ENCODE data around the gene SPART.
A peak's percentile ranks its signal among the peaks of the same experiment; 100 is the strongest.

The SPART gene, protein sequence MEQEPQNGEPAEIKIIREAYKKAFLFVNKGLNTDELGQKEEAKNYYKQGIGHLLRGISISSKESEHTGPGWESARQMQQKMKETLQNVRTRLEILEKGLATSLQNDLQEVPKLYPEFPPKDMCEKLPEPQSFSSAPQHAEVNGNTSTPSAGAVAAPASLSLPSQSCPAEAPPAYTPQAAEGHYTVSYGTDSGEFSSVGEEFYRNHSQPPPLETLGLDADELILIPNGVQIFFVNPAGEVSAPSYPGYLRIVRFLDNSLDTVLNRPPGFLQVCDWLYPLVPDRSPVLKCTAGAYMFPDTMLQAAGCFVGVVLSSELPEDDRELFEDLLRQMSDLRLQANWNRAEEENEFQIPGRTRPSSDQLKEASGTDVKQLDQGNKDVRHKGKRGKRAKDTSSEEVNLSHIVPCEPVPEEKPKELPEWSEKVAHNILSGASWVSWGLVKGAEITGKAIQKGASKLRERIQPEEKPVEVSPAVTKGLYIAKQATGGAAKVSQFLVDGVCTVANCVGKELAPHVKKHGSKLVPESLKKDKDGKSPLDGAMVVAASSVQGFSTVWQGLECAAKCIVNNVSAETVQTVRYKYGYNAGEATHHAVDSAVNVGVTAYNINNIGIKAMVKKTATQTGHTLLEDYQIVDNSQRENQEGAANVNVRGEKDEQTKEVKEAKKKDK

DNA sequence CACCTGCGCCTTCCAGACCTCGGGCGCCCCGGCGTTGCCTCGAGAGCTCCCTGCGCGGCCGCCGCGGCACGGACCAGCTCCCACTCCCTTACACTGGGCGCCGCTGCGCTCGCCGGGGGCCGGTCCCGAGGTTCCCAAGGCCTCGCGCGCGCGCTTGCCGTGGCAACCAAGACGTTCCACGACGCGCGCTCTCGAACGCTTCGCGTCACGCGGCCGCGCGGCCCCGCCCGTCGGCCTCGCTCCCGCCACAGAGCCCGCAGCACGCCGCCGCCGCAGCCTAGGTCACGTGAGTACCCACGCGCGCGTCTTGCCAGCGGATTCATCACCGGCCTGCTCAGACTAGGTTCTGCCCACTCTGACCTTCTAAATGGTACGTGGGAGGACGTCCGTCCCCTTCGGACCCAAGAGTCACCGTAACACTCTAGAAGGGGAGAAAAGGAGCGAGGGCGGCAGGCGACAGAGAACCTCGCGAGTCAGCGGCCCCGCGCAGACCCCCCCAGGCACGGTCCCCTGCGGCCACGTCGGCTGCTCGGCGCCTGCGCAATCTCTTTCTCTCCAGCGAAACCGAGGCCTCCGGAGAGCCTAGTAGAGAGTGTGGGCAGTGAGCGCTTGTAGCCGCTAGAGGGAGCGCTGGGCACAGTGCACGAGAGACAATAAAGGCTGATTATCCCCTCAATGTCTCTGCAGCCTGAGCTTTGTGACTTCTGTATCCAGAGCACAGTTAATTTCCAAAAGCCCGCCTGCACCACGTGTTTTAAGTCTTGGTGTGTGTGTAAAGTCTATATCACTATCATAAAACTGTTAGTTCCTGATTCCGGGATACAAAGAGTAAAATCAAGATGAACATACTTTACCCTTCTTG lies at the start of gene SPART:
TSS of gene SPART (minus strand) at position 173 of the 862 bp plus-strand sequence. CDS start 10,564 bp downstream, outside the sequence.
- DNase-seq, result peak; percentile 87 to 89

DNA sequence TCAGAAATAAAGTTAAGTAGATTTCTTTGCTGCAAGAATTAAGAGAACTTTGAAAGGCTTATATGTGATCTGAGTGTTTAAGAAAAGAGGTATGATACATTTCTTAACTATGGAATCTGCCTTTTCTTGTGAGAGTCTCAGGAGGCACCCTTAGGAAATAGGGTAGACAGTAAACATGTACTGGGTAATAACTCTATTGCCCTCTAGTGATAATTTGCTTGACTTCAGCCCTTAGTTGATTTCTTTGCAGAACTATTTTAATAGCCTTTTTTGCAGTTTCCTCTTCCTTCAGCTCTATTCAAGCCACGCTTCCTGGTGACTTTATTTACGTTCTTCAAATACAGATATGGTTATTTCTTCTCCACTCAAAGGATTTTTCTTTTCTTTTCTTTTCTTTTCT lies 49.1 kb upstream of the SPART start:
- DNase-seq, result no peak

DNA sequence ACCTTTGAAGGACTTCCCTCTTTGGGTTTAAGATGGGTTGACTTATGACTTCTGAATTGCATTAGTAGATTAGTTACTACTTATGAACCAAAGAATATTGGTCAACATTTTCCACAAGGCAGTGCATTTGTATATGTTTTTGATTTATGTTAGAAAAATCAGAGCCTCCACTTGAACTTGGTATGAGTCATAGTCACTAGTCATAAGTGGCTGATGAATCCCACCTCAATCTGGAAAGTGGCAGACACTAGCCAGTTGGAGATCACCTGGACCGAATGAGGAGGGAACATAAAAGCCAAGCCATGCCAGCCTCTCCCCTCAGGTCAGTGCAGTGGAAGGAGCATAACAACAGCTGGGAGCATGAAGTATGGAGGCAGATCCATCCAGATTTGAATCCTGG lies 39.3 kb upstream of the SPART start:
- DNase-seq, result no peak

DNA sequence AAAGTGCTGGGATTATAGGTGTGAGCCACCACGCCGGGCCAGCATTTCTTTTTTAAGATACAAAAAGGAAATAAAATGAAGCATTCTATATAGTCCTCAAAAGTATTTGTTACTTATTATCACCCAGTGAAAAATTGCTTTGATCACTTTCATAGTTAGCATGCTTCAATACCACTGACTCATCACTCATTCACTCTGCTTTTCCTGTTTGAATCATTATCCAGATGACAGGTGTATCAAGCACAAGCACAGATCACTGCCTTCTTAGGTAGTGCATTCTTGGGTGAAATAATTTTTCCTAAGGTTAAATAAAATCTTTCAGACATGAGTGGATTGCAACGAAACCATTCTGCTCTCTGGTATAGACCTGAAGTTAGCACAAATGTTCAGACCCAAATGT lies 35.8 kb upstream of the SPART start:
- DNase-seq, result no peak

DNA sequence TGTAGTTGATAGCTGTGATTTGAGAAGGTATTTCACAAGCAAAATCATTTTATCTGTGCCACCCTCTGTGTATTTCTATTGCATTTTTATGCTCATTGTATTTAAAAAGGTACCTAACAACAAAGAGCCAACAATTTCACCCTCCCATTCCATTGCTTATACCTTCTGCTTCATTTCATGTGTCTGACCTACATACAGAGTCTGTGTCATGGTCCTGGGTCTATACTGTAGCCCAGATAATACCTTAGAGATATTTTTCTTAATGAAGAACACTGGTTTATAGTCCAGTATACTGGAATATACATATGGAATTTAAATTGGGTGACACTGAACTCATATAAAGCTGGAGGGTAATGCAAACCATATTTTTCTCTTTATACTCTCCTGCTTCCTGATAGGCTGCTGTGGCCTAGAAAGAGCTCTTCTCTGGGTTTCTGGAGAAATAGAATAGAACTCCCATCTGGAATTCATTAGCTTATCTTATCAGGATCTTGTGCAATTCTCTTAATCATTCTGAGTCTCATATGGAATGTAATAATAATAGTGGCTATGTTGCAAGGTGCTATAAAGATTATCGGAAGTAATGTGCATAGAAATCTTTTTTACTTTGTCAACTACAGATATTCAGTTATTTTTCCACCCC lies 31.8 kb upstream of the SPART start:
- no peak for DNase-seq

DNA sequence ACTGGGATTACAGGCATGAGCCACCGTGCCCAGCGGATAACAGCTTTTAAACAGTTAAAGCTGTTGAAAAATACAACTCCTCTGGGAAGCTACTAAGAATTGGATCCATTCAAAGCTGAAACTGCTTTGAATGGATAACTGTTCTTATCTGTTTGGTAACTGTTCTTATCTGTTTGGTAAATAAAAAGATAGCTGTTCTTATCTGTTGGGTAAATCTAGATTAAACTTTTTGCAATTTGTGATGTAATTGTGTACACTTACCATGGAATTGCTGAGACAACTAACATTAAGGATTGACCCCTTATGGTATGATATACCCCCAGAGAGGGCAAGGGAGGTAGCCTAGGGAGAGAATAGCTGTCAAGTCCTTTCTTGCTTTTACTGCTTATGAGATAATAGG lies 27.9 kb upstream of the SPART start:
- DNase-seq, result no peak

DNA sequence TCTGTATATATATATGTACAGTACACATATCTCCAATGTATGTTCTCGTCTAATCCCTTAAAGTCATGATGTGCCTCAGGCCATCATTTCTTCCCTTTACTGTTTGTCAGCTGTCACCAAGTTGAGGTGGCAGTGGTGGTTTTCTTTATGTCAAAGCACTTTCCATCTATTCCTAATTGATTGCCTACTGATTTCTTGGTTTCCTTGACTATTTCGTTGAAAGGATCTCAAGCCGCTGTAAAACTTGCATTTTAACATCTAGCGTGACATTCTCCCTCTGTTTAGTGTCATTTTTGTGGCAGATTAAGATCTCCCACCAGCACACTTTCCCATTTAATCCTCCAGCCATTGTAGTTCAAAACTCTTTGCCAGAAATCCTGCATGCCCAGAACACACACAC lies 25.0 kb upstream of the SPART start:
- DNase-seq, result no peak

DNA sequence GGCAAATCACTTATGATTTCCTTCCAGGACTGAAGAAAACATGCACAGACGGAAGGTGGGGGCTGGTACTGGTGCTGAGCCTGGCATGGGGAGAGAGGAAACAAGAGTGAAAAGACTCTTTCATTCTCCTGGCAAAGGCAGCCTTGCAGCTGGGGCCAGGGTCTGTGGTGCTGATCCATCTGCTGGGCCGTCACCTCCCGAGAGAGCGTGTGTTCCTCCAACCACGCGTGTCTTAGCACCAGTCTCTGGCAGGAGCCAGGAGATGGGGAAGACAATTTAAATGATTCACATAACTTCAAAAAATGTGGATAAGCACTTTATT lies 23.9 kb upstream of the SPART start:
- no peak for DNase-seq

DNA sequence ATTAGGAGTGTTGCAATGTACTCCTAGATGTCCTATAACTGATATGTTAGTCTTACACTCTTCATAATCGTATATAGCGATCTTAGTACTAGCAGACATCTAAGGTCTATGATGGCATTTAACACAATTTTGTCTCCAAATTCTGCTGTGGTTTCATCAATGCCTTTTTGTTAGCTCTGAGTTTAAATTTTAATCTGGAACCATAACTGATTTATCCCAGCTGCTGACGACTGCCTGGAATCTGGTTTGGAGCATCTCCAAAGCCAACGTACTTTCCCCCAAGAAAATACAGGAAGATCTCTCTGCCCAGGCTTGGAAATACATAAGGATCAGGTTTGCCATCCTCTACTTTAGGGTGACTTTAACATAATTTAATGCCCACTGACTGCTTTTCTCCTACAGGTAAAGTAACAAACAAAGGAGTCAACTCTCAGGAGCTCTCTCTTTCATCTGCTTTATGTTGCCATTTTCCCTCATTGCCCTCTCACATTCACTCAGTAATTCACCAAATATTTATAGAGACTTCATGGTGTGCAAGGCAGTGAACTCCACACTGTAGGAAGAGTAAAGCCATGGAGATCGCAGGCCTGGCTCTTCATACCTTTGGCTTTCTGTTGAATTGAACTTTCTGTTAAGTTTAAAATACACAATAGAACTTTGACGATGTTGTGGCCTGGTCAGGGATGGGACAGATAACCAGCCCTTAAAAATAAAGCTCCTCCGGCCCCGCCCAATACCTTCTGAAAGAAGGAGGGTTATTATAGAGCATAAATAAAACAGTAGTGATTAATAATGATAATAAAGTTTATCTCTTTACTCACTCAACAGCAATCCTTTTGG lies 23.3 kb upstream of the SPART start:
- DNase-seq, result no peak

DNA sequence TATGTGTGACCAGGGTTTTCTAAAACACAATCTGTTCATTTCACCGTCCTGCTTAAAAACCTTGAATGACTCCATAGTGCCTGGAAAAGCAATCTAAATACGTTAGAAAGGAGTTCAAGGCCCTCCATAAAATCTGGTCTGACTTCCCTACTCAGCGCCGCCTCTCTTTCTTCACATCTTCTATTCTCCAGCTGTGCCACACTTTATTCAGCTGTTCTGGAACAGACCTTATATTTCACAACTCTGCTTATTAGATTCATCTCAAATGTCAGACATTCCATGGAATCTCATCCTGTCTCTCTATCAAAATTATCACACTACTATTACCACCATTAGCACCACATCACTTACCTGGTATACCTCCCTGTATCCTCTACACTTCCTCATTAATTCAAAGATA lies 19.8 kb upstream of the SPART start:
- DNase-seq, result no peak

DNA sequence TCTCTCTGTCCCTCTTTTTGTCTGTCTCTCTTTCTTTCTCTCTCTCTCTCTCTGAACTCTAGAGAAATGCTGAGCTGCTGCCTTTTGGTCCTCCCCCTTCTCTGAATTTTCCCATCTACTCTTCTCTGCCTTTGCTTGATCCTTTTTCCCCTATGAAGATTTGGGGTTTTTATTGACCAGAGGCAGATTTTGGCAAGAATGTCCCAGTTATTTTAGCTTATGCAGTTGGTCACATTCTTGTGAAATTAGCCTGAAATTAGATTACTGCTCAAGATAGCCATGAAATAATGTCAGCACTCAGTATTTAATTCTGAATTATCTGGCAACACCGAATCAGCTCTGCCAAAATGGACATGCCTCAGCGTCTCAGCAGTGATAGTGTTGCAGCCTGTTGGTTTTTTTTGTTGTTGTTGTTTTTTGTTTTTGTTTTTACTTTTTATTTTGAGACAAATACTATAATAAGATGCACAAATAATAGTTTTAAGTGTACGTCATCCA lies 17.2 kb upstream of the SPART start:
- DNase-seq, result no peak

DNA sequence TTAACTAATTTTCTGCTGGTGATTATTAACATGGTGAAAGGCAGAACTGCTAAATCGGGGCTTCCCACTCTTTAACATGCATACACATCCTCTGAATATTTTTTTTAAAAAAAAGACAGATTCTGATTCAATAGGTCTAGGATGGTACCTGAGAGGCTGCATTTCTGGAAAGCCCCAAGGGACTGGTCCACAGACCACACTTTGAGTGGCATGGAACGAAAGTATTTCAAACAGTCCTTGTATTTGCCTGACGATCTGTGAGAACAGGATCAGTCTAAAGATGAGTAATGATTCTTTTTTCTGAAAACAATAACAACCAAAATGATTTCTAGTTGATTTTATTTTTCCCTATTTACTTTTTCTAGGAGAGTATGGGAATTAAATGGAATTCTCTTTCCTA lies 16.7 kb upstream of the SPART start:
- no peak for DNase-seq

DNA sequence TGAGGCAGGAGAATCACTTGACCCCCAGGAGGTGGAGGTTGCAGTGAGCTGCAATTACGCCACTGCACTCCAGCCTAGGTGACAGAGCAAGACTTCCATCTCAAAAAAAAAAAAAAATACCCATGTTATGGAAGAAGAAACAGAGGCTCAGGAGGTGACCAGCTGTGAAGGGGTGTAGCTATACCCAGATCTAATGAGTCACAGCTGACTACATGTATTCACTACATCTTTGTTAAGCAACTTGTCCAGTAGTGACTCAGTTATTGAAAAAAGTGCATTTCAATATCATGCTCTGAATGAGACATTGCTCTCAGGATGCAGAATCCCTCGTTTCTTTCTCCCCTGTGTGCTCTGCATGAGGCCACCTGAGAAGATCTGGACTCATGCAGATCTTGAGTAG lies 16.1 kb upstream of the SPART start:
- no peak for DNase-seq

DNA sequence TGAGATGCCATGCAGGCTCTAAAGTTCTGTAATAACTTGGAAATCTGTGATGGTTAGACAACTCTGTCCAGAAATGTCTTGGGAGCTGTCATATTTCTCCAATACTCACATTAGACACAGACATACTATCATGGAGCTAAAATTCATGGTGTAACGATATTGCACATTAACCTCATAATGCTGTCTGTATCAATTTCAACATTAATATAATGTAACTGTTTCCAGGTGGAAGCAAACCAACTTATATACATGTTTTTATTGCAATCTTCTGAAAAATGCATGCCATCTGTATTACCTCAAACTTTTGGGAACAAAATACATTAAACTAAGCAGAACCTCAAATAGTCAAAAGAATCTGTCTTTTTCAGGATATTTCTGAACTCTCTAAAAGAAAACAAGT lies 14.7 kb upstream of the SPART start:
- no peak for DNase-seq

DNA sequence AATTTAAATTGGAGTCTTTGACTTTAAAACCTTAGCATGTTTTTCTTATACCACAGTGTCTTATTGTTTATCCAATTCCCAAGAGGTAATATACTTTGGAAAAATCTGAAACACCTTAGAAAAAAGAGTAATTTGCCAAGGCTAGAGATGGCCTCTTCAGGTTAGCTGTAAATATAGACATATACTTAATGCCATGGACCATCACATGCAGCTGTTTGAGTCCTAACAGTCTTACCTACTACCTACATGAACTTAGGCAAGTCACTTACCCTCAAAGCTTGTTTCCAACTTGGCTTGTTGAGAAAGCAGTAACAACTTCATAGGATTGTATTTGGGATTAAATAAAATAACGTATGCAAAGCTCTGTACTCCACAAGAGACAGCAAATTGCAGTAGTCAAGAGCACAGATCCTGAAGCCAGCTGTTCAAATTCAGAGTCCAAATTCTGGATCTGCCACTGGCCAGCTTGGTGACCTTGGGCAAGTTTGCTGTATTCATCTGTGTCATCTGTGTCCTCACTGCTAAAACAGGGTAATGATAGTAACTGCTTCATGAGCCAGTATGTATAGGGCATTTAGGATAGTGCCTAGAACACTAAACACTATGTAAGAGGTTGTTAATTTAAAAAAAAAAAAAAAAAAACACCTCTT lies 13.2 kb upstream of the SPART start:
- no peak for DNase-seq

DNA sequence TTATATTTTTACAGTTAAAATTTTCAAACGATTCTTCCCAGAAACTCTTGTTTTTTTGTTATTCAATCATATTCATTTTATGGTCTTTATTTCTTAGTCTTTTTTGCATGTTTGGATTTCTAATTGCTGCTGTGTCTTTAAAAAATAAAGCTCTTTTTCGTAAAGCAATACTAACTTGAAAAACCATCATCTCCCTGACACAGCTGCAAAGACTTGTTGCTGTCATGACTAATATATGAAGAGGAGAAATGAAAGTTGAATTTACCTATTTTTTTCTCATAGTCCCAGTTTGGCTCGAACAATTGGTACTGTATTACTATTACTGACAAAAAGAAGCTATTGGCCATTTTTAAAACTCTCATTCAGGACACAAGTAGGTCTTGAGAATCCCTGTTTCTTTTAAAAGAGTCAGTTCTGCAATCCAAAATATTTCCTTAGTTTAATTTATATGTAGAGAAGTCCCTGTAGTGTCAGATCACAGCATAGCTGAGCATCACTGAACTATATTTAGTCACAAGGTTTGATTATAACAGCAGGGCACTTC lies 12.1 kb upstream of the SPART start:
- no peak for DNase-seq

DNA sequence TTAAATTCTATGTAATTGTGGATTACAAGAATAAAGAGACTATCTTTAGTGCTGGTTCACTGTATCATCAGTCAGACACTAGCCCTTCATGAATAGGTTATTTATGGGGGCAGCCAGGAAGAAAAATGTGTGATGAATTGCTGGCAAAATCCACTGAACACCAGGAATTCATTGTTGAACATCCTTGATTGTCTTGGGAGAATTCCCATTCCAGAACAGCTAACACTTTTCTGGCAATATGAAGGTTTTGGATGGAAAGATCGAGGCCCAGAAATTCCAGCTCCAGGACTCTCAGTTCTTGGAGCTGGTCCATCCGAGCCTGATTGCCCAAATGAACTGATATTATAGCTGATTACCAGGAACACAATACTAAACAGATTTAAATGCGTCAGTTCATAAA lies 11.5 kb upstream of the SPART start:
- DNase-seq, result no peak

DNA sequence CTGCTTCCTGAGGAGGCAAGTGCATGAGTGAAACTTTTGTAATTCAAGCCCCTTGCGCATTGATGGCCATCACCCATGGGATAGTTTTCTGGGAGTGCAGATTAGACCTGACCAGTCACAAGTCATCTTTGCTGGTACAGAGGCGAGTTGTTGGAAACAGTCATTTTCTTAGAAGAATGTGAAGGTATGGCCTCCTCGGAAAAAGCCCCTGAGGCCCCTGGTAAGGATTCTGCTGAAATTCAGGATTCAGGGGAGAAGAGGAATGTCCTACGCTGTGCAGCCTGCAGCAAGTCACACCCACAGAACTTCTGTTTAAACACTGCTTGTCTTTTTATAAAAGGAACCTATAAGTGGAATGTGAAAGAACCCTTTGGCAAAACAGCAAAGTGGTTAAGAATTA lies 11.0 kb upstream of the SPART start:
- no peak for DNase-seq

DNA sequence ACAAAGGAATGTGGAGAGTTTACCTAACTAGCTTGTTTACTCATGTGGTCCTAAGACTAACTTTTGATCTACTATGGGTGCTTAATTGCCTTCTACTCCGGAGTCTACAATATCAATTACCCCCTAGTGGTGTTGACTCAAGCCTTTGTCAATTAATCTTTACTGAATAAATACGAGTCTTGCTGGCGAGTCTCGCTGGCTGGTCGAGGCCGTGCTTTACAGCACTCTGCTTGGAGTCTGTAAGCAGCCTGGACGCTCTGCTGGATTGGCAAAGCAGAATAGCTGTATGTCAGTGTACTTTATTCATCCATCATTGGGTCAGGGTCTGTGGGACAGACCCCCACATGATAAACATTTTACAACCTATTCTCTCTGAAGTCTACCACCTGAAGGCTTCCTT lies 9.9 kb upstream of the SPART start:
- DNase-seq, result no peak

DNA sequence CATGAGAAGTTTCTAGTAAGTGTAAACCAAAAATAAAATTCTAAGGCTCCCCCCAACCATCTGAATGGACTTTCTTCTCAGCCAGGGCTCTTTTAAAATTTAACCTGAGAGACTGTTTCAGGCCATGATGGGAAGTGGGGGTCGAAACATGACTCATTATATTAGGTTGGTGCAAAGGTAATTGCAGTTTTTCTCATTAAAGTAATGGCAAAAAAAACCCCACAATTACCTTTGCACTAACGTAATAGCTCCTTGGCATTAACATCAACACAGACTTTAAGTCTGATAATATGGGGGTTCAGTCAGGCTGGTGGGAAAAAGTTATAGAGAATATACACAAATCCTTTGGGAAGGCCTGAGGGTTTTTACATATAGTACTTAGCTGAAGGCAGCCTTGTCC lies 9.4 kb upstream of the SPART start:
- DNase-seq, result no peak

All from activated T-cell treated with anti-CD3 and anti-CD28 coated beads, Interleukin-2, amount 50 U/mL, for 48 hours (primary cell).